ENCODE data around the gene GRIA4. TPM values are rescaled to one million over a fixed set of nuclear protein-coding genes. Genes with fewer than 3 reads are reported as not detected.
A peak's percentile ranks its signal among the peaks of the same experiment; 100 is the strongest.

Gene GRIA4
- total RNA-seq, 2 experiments from 2014 or later: not detected

DNA sequence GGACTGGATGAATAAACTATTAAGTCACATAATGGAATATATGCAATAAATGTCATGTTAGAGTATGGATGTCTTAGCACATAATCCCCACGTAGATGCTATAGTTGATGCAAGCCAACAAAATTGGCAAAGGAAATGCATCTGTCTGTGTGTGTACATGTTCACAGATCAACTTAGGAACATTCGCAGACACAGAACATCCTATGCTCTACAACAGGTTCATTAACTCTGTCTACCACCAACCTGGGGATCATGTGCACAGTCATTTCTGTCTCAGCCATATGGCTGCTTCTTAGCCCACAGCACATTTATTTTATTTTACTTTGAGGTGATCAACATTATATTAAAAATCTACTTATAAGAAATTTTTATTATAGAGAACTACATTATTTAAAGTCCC lies 407.2 kb downstream of the GRIA4 start:
- H3K9me3 Mint-ChIP-seq: no peaks in the 10 kb centered on the region
- no peak overlapping the region for H3K27ac Mint-ChIP-seq
- POLR2A ChIA-PET: no interaction called here
- H3K36me3 Mint-ChIP-seq: peaks cover 28% of the 10 kb centered on the region
- no peaks in the 10 kb centered on the region for H3K27me3 Mint-ChIP-seq
- no peak for DNase-seq
- peaks cover 34% of the 10 kb centered on the region for H3K4me1 Mint-ChIP-seq
- ATAC-seq (ENCODE audit: low read depth): no peak
- no peak overlapping the region for H3K4me3 Mint-ChIP-seq

DNA sequence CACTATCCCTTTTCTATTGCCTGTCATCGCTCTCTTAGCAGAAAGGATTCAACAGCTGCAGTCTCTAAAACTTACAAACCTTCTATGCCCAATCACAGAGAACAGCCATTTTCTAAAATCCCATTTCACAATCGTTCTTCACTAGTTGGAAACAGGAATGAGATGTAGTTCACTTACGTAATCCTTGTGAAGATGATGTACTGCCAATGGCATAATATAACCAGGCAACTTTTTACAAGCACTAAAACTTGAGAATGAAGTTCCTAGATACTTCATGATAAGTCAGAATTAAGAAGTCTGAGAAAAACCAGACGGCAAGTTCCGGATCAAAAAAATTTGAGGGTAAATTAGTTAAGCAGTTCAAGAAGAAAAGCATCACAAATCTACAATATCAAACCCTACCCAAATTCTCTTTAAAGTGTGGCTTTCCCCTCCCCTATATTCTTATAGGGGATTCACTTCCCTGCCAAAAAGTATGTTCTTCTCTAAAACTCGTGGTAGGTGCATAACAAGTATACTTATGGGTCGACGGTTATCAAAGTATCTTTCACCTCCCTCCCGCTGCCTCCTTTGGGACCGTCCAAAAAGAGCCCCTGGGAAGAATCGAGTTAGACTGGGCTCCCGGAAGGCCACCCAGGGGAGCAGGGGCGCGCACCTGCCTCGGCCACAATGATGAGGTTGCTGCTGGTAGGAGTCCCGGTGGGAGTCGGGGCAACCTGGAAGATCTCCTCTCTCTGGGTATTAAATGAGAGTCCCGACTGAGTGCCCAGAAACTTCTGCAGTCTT lies 411.5 kb downstream of the GRIA4 start:
- Mint-ChIP-seq H3K4me1 (peaks cover 32% of the 10 kb centered on the region), H3K27ac (peak overlapping the region; percentile 87), H3K36me3 (peaks cover 15% of the 10 kb centered on the region), H3K9me3 (peaks cover 2% of the 10 kb centered on the region), H3K4me3 (peak overlapping the region; percentile 95), H3K27me3 (no peaks in the 10 kb centered on the region)
- ATAC-seq (ENCODE audit: low read depth) (no peak), DNase-seq (no peak)
- POLR2A ChIA-PET: no interaction called here

DNA sequence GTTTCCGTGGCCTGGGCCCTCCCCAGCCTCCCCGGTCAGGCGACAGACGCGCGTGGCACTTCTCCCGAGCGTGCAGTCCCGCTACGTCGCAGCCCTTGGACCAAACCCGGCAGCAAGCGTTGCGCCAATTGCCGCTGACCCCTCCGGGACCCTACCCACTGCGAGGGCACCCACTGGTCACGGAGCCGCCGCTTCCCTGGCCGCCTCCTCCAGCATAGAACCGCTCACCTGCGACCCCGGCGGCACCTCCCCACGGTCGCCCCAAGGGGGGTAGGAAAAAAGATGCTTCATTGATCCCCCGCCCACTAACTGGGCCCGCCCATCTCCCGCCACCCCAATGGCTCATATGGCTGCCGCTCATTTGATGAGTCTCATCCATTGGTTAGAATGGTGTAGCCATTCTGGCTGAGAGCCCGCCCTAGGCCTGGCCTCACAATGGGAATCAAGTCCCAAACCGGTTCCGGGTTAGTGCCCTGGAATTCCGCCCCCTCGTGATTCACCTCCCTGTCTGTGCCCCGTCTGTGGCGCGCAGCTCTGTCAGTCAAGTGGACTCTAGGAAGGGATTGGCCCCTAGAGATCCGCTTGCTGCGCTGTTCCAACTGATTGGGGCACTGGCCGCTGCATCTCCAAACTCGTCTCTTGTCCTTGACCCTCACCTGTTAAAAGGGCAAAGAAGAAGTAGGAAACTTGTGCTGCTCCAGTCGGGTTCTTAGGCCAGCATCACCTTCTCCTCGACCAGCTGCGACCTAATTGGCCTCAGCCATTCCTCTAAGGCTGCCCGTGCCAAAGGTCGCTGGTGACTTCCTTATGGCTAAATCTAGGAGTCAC lies 412.3 kb downstream of the GRIA4 start, which contains the start of gene MSANTD4:
Gene MSANTD4, minus strand, starts transcription at position 274 of the 828 bp plus-strand sequence. CDS start 11,323 bp downstream, outside the sequence.
- Mint-ChIP-seq H3K4me1 (peaks cover 26% of the 10 kb centered on the region), H3K27me3 (peaks cover 3% of the 10 kb centered on the region), H3K9me3 (peaks cover 3% of the 10 kb centered on the region), H3K27ac (peak within 1 kb of the TSS; percentile 87), H3K36me3 (peaks cover 14% of the 10 kb centered on the region), H3K4me3 (peak within 1 kb of the TSS; percentile 95)
- ATAC-seq (ENCODE audit: low read depth) (peak; percentile 99), DNase-seq (peak; percentile 94)
- POLR2A ChIA-PET: interaction anchor here (1.6 kb wide), 1 partner anchor 55 kb away, joined by 6 read pairs; the partner anchor contains the start of genes AASDHPPT and KBTBD3

DNA sequence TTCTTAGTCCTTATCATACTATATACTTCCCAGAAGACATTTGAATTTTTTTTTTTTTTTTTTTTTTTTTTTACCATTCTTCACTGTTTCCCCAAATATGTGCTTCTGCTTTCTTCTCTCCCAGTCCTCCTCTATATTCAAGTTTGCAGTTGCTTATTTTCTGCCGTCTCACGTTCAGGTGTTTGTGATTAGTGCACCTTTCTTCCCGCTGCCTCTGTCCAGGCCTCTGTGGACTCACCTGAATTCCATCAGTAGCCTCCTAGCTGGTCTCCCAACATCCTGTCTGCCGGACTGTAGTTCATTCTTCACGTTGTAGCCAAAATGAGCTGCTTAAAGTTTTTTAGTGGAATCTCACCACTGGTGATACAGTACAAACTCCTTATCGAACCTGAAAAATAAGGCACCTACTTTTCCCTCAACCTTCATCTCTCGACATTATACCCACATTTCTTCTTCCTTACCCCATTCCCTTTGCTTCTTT lies 413.0 kb downstream of the GRIA4 start:
- H3K4me1 Mint-ChIP-seq: peaks cover 25% of the 10 kb centered on the region
- POLR2A ChIA-PET: interaction anchor here (1.6 kb wide), 1 partner anchor 54 kb away, joined by 6 read pairs; the partner anchor contains the start of genes AASDHPPT and KBTBD3
- DNase-seq: no peak

DNA sequence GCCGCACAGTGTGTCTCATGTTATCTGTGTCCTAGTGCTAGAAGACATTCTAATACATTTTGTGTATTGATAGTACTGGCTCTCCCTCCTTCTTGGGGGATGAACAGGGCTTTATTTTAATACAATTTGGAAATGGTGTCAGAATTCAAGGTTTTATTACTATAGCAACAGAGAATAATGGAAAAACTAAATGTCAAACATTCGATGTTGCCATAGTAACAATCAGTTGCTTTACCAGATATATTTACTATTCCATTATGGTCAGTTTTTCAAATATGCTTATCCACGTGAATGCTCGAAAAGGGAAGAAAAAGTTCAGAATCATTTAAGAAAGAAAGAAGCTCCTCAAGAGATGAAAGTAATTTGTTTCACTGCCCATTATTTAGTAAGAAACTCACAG lies 420.7 kb downstream of the GRIA4 start:
- H3K4me3 Mint-ChIP-seq: no peak overlapping the region
- no peaks in the 10 kb centered on the region for H3K36me3 Mint-ChIP-seq
- H3K27me3 Mint-ChIP-seq: peaks cover 16% of the 10 kb centered on the region
- POLR2A ChIA-PET: no interaction called here
- H3K27ac Mint-ChIP-seq: no peak overlapping the region
- H3K4me1 Mint-ChIP-seq: no peaks in the 10 kb centered on the region
- peaks cover 3% of the 10 kb centered on the region for H3K9me3 Mint-ChIP-seq
- no peak for DNase-seq
- no peak for ATAC-seq (ENCODE audit: low read depth)

More for the DNA sequence above, 413.0 kb downstream of the GRIA4 start:
- ATAC-seq (ENCODE audit: low read depth): no peak
- H3K4me3 Mint-ChIP-seq: peak overlapping the region; percentile 95
- peaks cover 4% of the 10 kb centered on the region for H3K9me3 Mint-ChIP-seq
- H3K27ac Mint-ChIP-seq: peak overlapping the region; percentile 87
- H3K27me3 Mint-ChIP-seq: peaks cover 3% of the 10 kb centered on the region
- H3K36me3 Mint-ChIP-seq: peaks cover 14% of the 10 kb centered on the region

DNA sequence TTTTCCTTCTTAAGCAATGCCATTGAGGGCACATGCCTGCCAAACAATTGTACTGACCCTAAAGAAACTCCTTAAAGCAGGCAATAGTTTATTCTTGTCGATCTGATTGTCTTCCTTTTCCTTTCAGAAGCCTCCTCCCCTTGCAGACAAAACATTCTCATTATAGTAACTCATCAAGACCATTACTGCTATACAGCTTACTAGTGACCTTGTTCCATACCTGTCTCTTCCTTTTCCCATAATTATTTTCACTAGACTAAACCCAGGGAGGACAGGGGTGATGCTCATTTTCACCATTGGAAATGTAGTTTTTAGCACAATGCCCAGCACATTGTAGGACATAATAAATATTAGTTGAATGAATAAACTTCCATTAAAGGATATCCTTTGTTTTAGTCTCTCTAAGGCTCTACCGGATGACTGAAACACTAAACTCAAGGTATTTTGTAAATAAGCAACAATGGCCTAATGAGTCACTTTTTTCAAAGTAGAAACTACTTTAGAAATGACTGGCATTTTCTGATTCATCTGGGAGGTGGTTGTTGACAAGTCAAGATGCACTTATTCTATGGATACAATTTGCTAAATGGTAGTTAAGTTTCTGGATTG lies 421.4 kb downstream of the GRIA4 start:
- H3K36me3 Mint-ChIP-seq: no peaks in the 10 kb centered on the region
- no peak overlapping the region for H3K27ac Mint-ChIP-seq
- H3K27me3 Mint-ChIP-seq: peaks cover 19% of the 10 kb centered on the region
- ATAC-seq (ENCODE audit: low read depth) (no peak), DNase-seq (no peak)
- H3K4me1 Mint-ChIP-seq: no peaks in the 10 kb centered on the region
- H3K4me3 Mint-ChIP-seq: no peak overlapping the region
- H3K9me3 Mint-ChIP-seq: peaks cover 3% of the 10 kb centered on the region
- POLR2A ChIA-PET: no interaction called here
